HG02973 (cell line): ENCODE measurements around the gene RUFY2.
"Not testable (repeated sequence)": the region's sequence is repeated elsewhere in the genome, so short reads cannot be mapped to it uniquely, and the experiment has no call there.

Experiments
- ATAC-seq: cut with Tn5 transposase; IDR thresholded peaks from one replicate; pipeline ENCODE4 v1.9.1; 2021; ENCODE audit warnings: moderate library complexity; ENCODE audit not compliant: unreplicated experiment

The RUFY2 gene

GRCh38 chr10:68406815-68407548, at the start of gene RUFY2:
Gene RUFY2 (minus strand): TSS chr10:68407277. CDS start chr10:68407189, 88 bp downstream.
- ATAC-seq, result peak; percentile 95

DNA sequence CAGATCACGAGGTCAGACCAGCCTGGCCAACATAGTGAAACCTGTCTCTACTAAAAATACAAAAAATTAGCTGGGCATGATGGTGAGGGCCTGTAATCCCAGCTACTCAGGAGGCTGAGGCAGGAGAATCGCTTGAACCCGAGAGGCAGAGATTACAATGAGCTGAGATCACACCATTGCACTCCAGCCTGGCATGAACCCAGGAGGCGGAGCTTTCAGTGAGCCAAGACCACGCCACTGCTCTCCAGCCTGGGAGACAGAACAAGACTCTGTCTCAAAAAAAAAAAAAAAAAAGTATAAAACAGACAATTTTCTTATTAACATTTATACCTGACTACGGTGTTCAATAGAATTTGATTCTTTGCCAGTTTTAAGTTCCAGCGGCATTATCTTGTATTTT, 42.6 kb upstream of the RUFY2 start:
- not testable (repeated sequence) for ATAC-seq

DNA sequence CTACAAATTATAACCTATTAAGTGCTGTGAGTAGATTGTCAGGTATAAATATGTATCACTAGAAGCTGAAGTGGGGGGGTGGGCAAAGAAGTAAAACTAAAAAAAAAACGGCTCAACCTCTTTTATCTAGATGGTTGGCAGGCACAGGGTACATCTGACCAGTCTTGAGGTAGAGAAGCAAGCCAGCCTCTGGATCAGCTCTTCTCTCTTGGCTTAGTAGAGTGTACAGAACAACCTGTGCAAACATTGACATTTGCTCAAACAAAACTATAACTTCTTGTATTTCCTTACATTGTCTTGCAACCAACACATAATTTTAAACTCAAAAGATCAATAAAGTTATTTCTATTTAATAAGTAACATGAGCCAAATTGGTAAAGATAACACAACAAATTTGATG, 39.1 kb upstream of the RUFY2 start:
- no peak for ATAC-seq

DNA sequence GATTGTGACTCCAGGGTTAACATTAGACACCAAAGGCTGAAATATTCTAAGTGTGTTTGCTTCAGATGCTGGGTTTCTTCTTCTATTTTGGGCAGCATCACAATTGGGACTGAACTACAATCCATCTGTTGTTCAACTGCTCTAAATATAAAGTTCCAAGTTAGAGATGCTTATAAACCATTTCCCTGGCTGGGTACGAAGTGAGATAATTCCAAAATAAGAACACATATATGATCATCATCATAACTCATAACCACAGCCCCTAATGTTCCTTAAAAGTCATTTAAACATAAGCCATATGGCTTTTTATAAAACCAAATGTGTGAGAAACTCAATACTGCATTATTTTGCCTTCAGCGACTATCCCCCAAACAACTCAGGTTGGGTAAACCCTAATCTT, 35.9 kb upstream of the RUFY2 start:
- ATAC-seq, result no peak

DNA sequence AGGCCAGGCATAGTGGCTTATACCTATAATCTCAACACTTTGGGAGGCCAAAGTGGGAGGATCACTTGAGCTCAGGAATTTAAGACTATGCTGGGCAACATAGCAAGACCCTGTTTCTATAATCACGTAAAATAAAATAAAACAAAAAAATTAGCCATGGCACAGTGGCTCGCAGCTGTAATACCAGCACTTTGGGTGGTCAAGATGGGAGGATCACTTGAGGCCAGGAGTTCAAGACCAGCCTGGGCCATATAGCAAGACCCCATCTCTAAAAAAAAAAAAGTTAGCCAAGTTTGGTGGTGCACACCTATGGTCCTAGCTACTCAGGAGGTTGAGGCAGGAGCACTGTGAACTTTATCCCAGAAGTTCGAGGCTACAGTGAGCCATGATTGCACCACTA, 33.8 kb upstream of the RUFY2 start:
- ATAC-seq, result no peak

GRCh38 chr10:68435803-68436202, 28.7 kb upstream of the RUFY2 start:
- ATAC-seq, result no peak

DNA sequence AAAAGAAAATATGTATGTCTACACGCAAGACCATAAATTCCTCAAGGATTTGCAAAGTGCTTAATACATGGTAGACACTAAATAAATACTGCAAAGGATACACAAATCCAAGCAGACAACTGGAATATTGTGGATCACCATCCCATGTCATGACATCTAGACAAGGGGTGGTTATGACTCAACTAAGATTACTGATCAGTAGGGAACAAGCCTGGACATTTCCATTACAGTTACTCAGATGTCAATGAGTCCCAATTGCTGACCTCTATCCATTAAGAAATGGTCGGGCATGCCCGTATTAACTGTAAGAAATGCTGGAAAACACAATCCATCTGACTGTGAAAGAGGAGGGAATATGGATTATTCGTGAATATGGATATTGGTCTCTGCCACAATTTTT, 27.6 kb upstream of the RUFY2 start:
- ATAC-seq, result no peak

DNA sequence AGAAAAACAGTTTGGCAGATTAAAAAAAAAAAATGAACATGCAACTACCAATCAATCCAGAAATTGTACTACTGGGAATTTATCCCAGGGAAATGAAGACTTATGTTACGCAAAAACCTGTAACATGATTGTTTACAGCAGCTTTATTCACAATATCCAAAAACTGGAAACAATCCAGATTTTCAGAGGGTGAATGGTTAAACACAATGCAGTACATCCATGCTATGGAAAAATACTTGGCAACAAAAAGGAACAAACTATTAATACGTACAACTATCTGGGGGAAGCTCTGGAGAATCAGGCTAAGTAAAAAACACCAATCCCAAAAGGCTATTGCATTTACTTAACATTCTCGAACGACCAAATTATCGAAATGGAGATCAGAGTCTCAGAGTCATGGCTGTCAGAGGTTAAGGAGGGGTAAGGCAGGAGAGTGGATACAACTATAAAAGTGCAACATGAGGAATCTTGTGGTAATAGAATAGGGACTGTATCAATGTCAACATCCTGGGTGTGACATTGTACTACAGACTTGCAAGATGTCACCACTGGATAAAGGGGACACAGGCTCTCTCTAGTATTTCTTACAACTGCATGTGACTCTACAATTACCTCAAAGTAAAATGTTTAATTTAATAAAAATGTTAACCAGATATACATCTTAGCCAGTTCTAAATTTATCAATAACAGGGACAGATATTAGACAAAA, 21.5 kb upstream of the RUFY2 start:
- ATAC-seq, result no peak

DNA sequence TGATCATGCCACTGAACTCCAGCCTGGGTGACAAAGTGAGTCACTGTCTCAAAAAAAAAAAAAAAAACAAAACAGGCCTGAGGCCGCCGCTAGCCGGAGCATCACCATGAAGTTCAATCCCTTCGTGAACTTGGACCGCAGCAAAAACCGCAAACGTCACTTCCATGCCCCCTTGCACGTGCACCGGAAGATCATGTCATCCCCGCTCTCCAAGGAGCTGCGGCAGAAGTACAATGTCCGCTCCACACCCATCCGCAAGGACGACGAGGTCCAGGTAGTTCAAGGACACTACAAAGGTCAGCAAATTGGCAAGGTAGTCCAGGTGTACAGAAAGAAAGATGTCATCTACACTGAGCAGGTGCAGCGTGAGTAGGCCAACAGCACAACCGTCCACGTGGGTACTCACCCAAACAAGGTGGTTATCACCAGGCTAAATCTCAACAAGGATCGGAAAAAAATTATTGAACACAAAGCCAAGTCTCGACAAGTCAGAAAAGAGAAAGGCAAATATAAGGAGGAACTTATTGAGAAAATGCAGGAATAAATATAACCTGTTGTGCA, 17.5 kb upstream of the RUFY2 start:
- no peak for ATAC-seq

- no peak for ATAC-seq
Measured at GRCh38 chr10:68423522-68423921, 16.4 kb upstream of the RUFY2 start.

DNA sequence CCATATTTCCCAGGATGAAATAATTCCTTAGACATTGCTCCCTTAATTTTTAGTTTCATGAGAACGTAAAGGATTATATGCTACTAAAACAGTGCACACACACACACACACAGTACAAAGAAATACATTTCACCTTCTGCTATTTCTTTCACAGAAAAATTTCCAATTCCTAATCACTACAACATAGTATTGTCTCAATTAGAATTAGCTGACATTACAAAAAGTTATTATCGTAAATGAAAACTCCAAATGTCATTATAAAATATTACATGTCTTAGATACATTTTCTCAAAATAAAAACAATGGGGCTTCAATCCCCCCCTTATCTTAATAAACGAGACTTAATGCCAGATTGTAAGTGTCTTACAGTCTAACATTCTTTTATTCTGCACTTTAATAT, 12.3 kb upstream of the RUFY2 start:
- no peak for ATAC-seq

- ATAC-seq, result no peak
Measured at GRCh38 chr10:68408898-68409518, 1.9 kb upstream of the RUFY2 start.

- peak; percentile 25 for ATAC-seq
Measured at GRCh38 chr10:68406111-68406814, 814 bp downstream of the RUFY2 start.

- no peak for ATAC-seq
Measured at GRCh38 chr10:68403701-68404100, 3.4 kb downstream of the RUFY2 start.

- no peak for ATAC-seq
Measured at GRCh38 chr10:68402276-68402675, 4.8 kb downstream of the RUFY2 start.

- no peak for ATAC-seq
Measured at GRCh38 chr10:68397005-68397404, 10.1 kb downstream of the RUFY2 start.

- ATAC-seq, result no peak
Measured at GRCh38 chr10:68385740-68386139, 21.3 kb downstream of the RUFY2 start.

DNA sequence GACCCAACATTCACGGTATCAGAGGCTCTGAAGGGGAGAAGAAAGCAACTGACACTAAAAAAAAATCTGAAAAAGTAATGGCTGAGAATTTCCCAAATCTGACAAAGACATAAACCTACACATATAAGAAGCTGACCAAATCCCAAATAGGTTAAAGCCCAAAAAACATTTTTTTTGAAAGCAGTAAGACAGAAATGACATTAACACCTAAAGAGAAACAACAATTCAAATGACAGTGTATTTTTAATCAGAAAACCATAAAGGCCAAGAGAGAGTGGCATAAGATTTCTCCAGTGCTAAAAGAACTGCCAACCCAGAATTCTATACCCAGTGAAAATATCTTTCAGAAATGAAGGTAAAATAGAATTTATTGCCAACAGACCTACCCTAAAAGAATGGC, 35.5 kb downstream of the RUFY2 start:
- no peak for ATAC-seq

GRCh38 chr10:68367121-68367520, 40.0 kb downstream of the RUFY2 start:
- no peak for ATAC-seq

- ATAC-seq, result no peak
Measured at GRCh38 chr10:68366600-68366999, 40.5 kb downstream of the RUFY2 start.

DNA sequence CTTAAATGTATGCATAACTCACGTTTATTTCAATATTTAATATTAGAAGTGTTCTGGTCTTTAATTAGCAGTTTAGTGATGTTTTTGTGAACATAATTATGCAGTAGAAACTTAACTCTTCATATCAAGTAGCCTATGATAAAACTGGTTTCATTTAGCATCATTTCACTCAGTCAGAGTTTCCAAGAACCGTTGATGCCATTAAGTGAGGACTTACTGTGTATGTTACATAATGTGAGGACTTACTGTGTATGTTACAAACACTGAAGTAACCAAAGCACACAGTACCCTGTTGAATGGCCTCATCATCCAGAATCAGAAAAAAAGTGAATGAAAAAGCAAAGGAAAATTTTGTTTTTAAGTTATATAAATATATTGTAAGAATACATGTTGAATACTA, 41.5 kb downstream of the RUFY2 start:
- no peak for ATAC-seq
